Body of pancreas (tissue), 4 donors: ENCODE results near the gene PNPLA5. TPM values are rescaled to one million over a fixed set of nuclear protein-coding genes. Genes with fewer than 3 reads are reported as not detected.
"Not testable (repeated sequence)": the region's sequence is repeated elsewhere in the genome, so short reads cannot be mapped to it uniquely, and the experiment has no call there.

ENCODE experiments used
- ATAC-seq: fragments of 150-250 bp; one replicate; pipeline ENCODE4 v1.9.1; 2016
- DNase-seq, 4 donors: peaks; one replicate each; pipeline ENCODE4 v3.0.0-alpha.2; 2019
- H3K27ac ChIP-seq, 4 donors: fragments of 200-600 bp; sonication (generic); 1 replicate in 3 of 4; 2 replicates in 1 of 4; pipeline versions ENCODE4 v1.5.1 to v1.6.1; 2016 to 2019; ENCODE audit warnings: mild to moderate bottlenecking in 1 of 4, mixed read lengths in 1 of 4, moderate library complexity in 1 of 4
- H3K27me3 ChIP-seq, 2 donors: fragments of 200-600 bp; sonication (generic); one replicate each; pipeline ENCODE4 v1.6.0; 2016; ENCODE audit warnings: mild to moderate bottlenecking in 1 of 2
- H3K36me3 ChIP-seq, 2 donors: fragments of 200-600 bp; sonication (generic); replicated peaks in 1 of 2; 2 replicates each; pipeline ENCODE4 v1.5.1; 2016; ENCODE audit warnings: low read depth in 2 of 2; ENCODE audit not compliant: insufficient read depth in 1 of 2
- H3K4me1 ChIP-seq: fragments of 200-600 bp; sonication (generic); one replicate; pipeline ENCODE4 v1.6.0; 2016
- H3K4me3 ChIP-seq, 2 donors: fragments of 200-600 bp; sonication (generic); 1 replicate in 1 of 2; 2 replicates in 1 of 2; pipeline ENCODE4 v1.5.1; 2016 to 2019
- H3K9me3 ChIP-seq, 3 donors: fragments of 200-600 bp; sonication (generic); 1 replicate in 2 of 3; 2 replicates in 1 of 3; pipeline ENCODE4 v1.5.1; 2016
- CTCF ChIP-seq, 7 experiments: fragments of 450-650 bp in 4 of 7; fragments of 200-600 bp in 3 of 7; sonication (generic) in 3 of 7; IDR thresholded peaks; one replicate each; pipeline ENCODE4 v1.5.1; 2016 to 2019; ENCODE audit warnings: antibody characterized with exemption in 7 of 7
- POLR2A ChIP-seq, 3 donors: fragments of 450-650 bp; IDR thresholded peaks; one replicate each; pipeline ENCODE4 v1.6.1; 2016; ENCODE audit warnings: antibody characterized with exemption in 3 of 3, mild to moderate bottlenecking in 2 of 3
- WGBS, 2 donors: methylation state at CpG; one replicate each; pipeline ENCODE4 v1.1.5; 2017; 5-methylcytosine and 5-hydroxymethylcytosine counted together
- intact Hi-C: fragments of 100-400 bp; cut with DNase I; formaldehyde crosslinking; loops from one replicate; pipeline ENCODE4 v1.15.1; 2023
- total RNA-seq, 2 donors: library from RNA; depleted of rRNA; stranded (reverse); fragments of >200 nt; gene quantifications; one replicate each; pipeline ENCODE4 v1.1.0, GENCODE V29; 2016

The PNPLA5 gene
- total RNA-seq, 2 donors from 2014 or later: not detected

DNA sequence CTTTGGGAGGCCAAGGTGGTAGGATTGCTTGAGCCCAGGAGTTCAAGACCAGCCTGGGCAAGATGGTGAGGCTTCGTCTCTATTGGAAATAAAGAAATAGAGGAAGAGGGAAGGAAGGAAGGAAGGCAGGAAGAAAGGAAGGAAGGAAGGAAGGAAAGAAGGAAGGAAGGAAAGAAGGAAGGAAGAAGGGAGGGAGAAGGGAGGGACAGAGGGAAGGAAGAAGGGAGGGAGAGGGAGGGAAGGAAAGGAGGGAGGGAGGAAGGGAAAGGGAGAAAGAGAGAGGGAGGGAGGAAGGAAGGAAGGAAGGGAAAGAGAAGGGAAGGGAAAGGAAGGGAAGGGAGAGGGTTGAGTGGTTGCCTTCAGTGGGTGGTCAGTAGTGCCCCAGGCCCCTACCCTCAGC is 17.9 kb upstream of the PNPLA5 start:
- ATAC-seq (no peak), DNase-seq (no peak)
- H3K36me3 ChIP-seq: no peaks in the 10 kb centered on the region
- H3K9me3 ChIP-seq: no peaks in the 10 kb centered on the region
- WGBS, 2 donors: 55 to 86% methylated on average over 1 of the region's 1 CpG
- no peaks in the 10 kb centered on the region for H3K4me1 ChIP-seq
- TF ChIP-seq CTCF (IDR thresholded peaks at IDR 0.05): no peak
- TF ChIP-seq POLR2A (IDR thresholded peaks at IDR 0.05): no peak
- H3K27me3 ChIP-seq: no peaks in the 10 kb centered on the region
- intact Hi-C loops: no loop called here
- no peak overlapping the region for H3K27ac ChIP-seq
- no peak overlapping the region for H3K4me3 ChIP-seq

DNA sequence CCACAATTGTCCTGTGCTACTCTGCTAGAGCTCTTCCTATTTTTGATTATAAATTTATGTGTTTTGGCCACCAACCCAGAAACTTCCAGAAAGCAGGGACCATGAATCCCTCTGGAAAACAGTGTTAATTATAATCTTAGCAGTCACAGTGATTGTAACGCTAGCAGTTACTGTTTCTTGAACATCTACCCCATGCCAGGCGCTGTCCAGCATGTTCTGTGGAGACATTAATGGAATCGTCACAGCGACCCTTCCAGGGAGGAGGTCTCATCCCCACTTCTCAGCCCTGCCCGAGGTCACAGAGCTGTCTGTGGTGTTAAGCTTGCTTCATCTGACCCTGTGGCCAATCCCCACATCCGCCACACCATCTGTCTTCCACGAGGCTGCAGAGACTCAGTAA is 13.9 kb upstream of the PNPLA5 start:
- Histone ChIP-seq H3K27me3 (no peaks in the 10 kb centered on the region), H3K36me3 (no peaks in the 10 kb centered on the region), H3K4me1 (no peaks in the 10 kb centered on the region), H3K27ac (no peak overlapping the region), H3K9me3 (no peaks in the 10 kb centered on the region), H3K4me3 (no peak overlapping the region)
- DNase-seq (no peak), ATAC-seq (no peak)
- TF ChIP-seq CTCF (IDR thresholded peaks at IDR 0.05) (no peak), POLR2A (IDR thresholded peaks at IDR 0.05) (no peak)
- intact Hi-C loops: no loop called here
- 33 to 36% methylated on average over 2 to 7 of the region's 7 CpGs for WGBS, 2 donors

- DNase-seq: peak; percentile 26 to 58 (median 53)
- H3K27ac ChIP-seq, ATAC-seq, H3K4me3 ChIP-seq, H3K36me3 ChIP-seq, H3K9me3 ChIP-seq, H3K27me3 ChIP-seq, intact Hi-C loops, H3K4me1 ChIP-seq: not testable (repeated sequence)
- 23 to 47% methylated on average over 6 to 12 of the region's 12 CpGs for WGBS, 2 donors
- peak in 3 of 7 experiments; percentile 3 to 23 (median 10) for TF ChIP-seq CTCF (IDR thresholded peaks at IDR 0.05)
Measured at GRCh38 chr22:43904412-43904811, 12.6 kb upstream of the PNPLA5 start.

DNA sequence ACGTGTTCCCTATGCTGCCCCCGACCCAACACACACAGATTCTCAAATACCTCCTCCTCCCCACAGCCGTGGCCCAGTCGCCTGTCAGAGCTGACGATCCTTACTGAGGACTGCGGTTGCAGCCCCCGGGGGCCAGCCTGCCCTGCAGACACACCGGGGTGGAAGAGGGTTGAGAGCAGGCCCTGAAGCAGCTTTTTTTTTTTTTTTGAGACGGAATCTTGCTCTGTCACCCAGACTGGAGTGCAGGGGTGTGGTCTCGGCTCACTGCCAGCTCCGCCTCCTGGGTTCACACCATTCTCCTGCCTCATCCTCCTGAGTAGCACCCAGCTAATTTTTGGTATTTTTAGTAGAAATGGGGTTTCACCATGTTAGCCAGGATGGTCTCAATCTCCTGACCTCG is 11.2 kb upstream of the PNPLA5 start:
- H3K9me3 ChIP-seq, H3K4me1 ChIP-seq, H3K36me3 ChIP-seq, ATAC-seq, H3K27ac ChIP-seq, H3K27me3 ChIP-seq, H3K4me3 ChIP-seq, DNase-seq, intact Hi-C loops: not testable (repeated sequence)
- WGBS, 2 donors: 57 to 60% methylated on average over 10 to 12 of the region's 12 CpGs

DNA sequence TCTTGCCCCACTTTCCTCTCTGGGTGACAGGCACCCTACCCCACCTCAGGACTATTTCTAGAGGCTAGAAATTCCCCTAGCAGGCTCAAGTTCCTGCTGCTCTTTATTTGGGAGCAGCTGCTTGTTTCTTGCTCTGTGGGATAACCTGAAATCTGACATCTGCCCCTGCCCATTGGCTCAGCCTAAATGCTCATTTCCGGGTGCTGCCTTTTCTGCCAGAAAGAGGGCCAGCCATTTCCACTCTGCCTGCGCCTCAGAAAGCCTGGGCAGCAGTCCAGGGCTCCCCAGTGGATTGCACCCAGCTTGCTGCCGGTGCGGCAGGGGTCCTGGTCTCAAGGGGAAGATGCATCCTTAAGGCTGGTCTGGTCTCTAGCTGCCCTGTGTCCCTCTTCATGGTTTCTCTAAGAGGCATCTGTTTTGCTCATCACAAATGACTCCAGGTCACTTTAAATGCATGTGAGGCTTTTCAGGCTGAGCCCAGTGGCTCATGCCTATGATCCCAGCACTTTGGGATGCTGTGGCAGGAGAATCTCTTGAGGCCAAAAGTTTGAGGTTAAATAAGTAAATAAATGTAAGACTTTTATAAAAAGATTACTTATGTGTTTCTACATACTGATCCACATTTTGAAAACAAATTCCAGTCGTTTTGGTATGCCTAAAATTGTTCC is 10.3 kb upstream of the PNPLA5 start:
- ATAC-seq: no peak
- no peaks in the 10 kb centered on the region for H3K9me3 ChIP-seq
- 19 to 57% methylated on average over 1 to 5 of the region's 5 CpGs for WGBS, 2 donors

More for the DNA sequence above, 10.3 kb upstream of the PNPLA5 start:
- TF ChIP-seq CTCF (IDR thresholded peaks at IDR 0.05): no peak
- TF ChIP-seq POLR2A (IDR thresholded peaks at IDR 0.05): no peak
- no peak for DNase-seq
- Histone ChIP-seq H3K36me3 (no peaks in the 10 kb centered on the region), H3K27ac (no peak overlapping the region), H3K4me1 (no peaks in the 10 kb centered on the region), H3K27me3 (no peaks in the 10 kb centered on the region), H3K4me3 (no peak overlapping the region)
- intact Hi-C loops: no loop called here
